H1 (cell line): ENCODE data around the gene FOXN3. TPM values are rescaled to one million over a fixed set of nuclear protein-coding genes. Genes with fewer than 3 reads are reported as not detected.

Experiments
- CTCF ChIA-PET: fragments of 300-600 bp; sonication (Branson Sonifier 250); formaldehyde crosslinking; loops from one replicate; lab custom pipeline; 2021; ENCODE audit not compliant: partially characterized antibody; lab: Charles Lee
- POLR2A ChIA-PET: fragments of 300-600 bp; sonication (Branson Sonifier 250); formaldehyde crosslinking; loops from one replicate; lab custom pipeline; 2021; ENCODE audit warnings: inconsistent platforms; ENCODE audit not compliant: partially characterized antibody; lab: Charles Lee
- DNase-seq, 2 experiments: peaks; one replicate each; pipeline versions ENCODE4 v3.0.0 to v3.0.0-alpha.2; 2010 to 2022; ENCODE audit warnings: low spot score in 2 of 2, low read depth in 1 of 2, mixed read lengths in 1 of 2
- FAIRE-seq: peaks from 2 replicates; lab custom pipeline; 2011; peaks lifted over from hg19 to GRCh38; lab: Jason Lieb, UNC
- H2AFZ ChIP-seq: 2 replicates; pipeline ENCODE4 v1.8.1; 2012; ENCODE audit warnings: low read length, inconsistent platforms
- H2AK5ac ChIP-seq: 2 replicates; pipeline ENCODE4 v1.6.1; 2013; ENCODE audit warnings: low read depth, low read length
- H2BK120ac ChIP-seq: replicated peaks from 2 replicates; pipeline ENCODE3; 2013; ENCODE audit warnings: low read depth, low read length, inconsistent platforms
- H2BK12ac ChIP-seq: 2 replicates; pipeline ENCODE4 v1.6.1; 2013; ENCODE audit warnings: low read depth, low read length
- H2BK15ac ChIP-seq: 2 replicates; pipeline ENCODE4 v1.6.1; 2013; ENCODE audit warnings: low read length
- H2BK20ac ChIP-seq: 2 replicates; pipeline ENCODE4 v1.6.1; 2013; ENCODE audit warnings: low read length
- H2BK5ac ChIP-seq: 2 replicates; pipeline ENCODE4 v1.6.1; 2013; ENCODE audit warnings: low read depth, low read length
- H3K14ac ChIP-seq: 2 replicates; pipeline ENCODE4 v1.6.1; 2013; ENCODE audit warnings: inconsistent platforms; ENCODE audit not compliant: insufficient read length
- H3K18ac ChIP-seq: 2 replicates; pipeline ENCODE4 v1.6.1; 2013; ENCODE audit warnings: low read length; ENCODE audit errors: extremely low read depth
- H3K23ac ChIP-seq: 2 replicates; pipeline ENCODE4 v1.6.1; 2013; ENCODE audit warnings: inconsistent platforms; ENCODE audit not compliant: insufficient read length
- H3K23me2 ChIP-seq: 2 replicates; pipeline ENCODE4 v1.6.1; 2013; ENCODE audit warnings: low read depth, low read length
- H3K27ac ChIP-seq: 2 replicates; pipeline ENCODE4 v1.6.1; 2011; ENCODE audit warnings: low read depth, low read length, inconsistent platforms
- H3K27me3 ChIP-seq, 4 experiments: replicated peaks in 1 of 4; 1 replicate in 1 of 4; 2 replicates in 3 of 4; pipeline versions ENCODE4 v1.6.1 to v1.8.1; 2011 to 2013; ENCODE audit warnings: low read length in 3 of 4, mild to moderate bottlenecking in 3 of 4, inconsistent platforms in 2 of 4, mixed read lengths in 2 of 4, moderate library complexity in 1 of 4; ENCODE audit not compliant: control insufficient read depth in 3 of 4, insufficient read depth in 3 of 4; ENCODE audit errors: extremely low read depth in 1 of 4
- H3K36me3 ChIP-seq, 4 experiments: 2 replicates each; pipeline versions ENCODE4 v1.6.1 to v1.8.1; 2011 to 2013; ENCODE audit warnings: mild to moderate bottlenecking in 4 of 4, low read length in 3 of 4, moderate library complexity in 2 of 4, control low read depth in 1 of 4, inconsistent platforms in 1 of 4; ENCODE audit not compliant: insufficient read depth in 4 of 4, control insufficient read depth in 2 of 4
- H3K4ac ChIP-seq: replicated peaks from 2 replicates; pipeline ENCODE3; 2013; ENCODE audit warnings: low read length, low read depth, mixed read lengths, inconsistent platforms; ENCODE audit not compliant: insufficient read length
- H3K4me1 ChIP-seq, 4 experiments: replicated peaks in 1 of 4; 1 replicate in 1 of 4; 2 replicates in 3 of 4; pipeline versions ENCODE4 v1.6.1 to v1.8.1; 2011 to 2013; ENCODE audit warnings: low read length in 3 of 4, inconsistent platforms in 2 of 4, mixed read lengths in 1 of 4; ENCODE audit not compliant: insufficient read depth in 4 of 4, control insufficient read depth in 3 of 4
- H3K4me2 ChIP-seq, 2 experiments: 2 replicates each; pipeline versions ENCODE4 v1.6.1 to v1.8.1; 2011 to 2013; ENCODE audit warnings: low read depth in 2 of 2, low read length in 2 of 2, control low read depth in 1 of 2, inconsistent platforms in 1 of 2, mild to moderate bottlenecking in 1 of 2; ENCODE audit not compliant: insufficient read depth in 1 of 2
- H3K4me3 ChIP-seq, 4 experiments: fragments of 200-600, 300-600 bp in 1 of 4; sonication (generic), shearing (Covaris generic), sonication (Bioruptor Twin) in 1 of 4; 2 replicates each; pipeline versions ENCODE4 v1.5.1 to v1.8.1; 2011 to 2016; ENCODE audit warnings: low read length in 4 of 4, low read depth in 3 of 4, control low read depth in 2 of 4, inconsistent platforms in 2 of 4, mild to moderate bottlenecking in 2 of 4, mixed read lengths in 1 of 4, moderate library complexity in 1 of 4; ENCODE audit not compliant: insufficient read depth in 2 of 4; ENCODE audit errors: extremely low read depth in 1 of 4
- H3K56ac ChIP-seq: replicated peaks from 2 replicates; pipeline ENCODE3; 2013; ENCODE audit warnings: low read depth, mild to moderate bottlenecking, mixed read lengths, low read length, inconsistent platforms; ENCODE audit not compliant: insufficient read length
- H3K79me1 ChIP-seq: 2 replicates; pipeline ENCODE4 v1.6.1; 2013; ENCODE audit warnings: low read depth, low read length, control low read depth
- H3K79me2 ChIP-seq, 2 experiments: 2 replicates each; pipeline versions ENCODE4 v1.6.1 to v1.8.1; 2012 to 2013; ENCODE audit warnings: low read length in 2 of 2, mild to moderate bottlenecking in 2 of 2, inconsistent platforms in 1 of 2; ENCODE audit not compliant: insufficient read depth in 2 of 2, control insufficient read depth in 1 of 2
- H3K9ac ChIP-seq, 4 experiments: replicated peaks in 1 of 4; 1 replicate in 1 of 4; 2 replicates in 3 of 4; pipeline versions ENCODE4 v1.6.1 to v1.8.1; 2011 to 2013; ENCODE audit warnings: low read depth in 3 of 4, low read length in 3 of 4, control low read depth in 2 of 4, mild to moderate bottlenecking in 2 of 4, moderate library complexity in 2 of 4, inconsistent platforms in 1 of 4; ENCODE audit errors: extremely low read depth in 1 of 4
- H3K9me3 ChIP-seq, 2 experiments: 2 replicates each; pipeline versions ENCODE4 v1.6.1 to v1.8.1; 2012 to 2013; ENCODE audit warnings: mild to moderate bottlenecking in 2 of 2, moderate library complexity in 2 of 2, control low read depth in 1 of 2, inconsistent platforms in 1 of 2, low read depth in 1 of 2, low read length in 1 of 2, mixed read lengths in 1 of 2; ENCODE audit not compliant: insufficient read depth in 2 of 2
- H4K20me1 ChIP-seq, 2 experiments: replicated peaks in 1 of 2; 2 replicates each; pipeline versions ENCODE3 to v1.8.1; 2011 to 2013; ENCODE audit warnings: inconsistent platforms in 2 of 2, low read length in 2 of 2, mild to moderate bottlenecking in 1 of 2; ENCODE audit not compliant: insufficient read depth in 2 of 2, control insufficient read depth in 1 of 2
- H4K5ac ChIP-seq: 2 replicates; pipeline ENCODE4 v1.6.1; 2013; ENCODE audit warnings: low read length, low read depth, mixed read lengths, inconsistent platforms; ENCODE audit not compliant: insufficient read length
- H4K8ac ChIP-seq: 2 replicates; pipeline ENCODE4 v1.8.0; 2013; ENCODE audit warnings: mild to moderate bottlenecking, moderate library complexity, low read length, inconsistent platforms; ENCODE audit not compliant: insufficient read depth; ENCODE audit errors: extremely low read depth
- H4K91ac ChIP-seq: replicated peaks from 2 replicates; pipeline ENCODE3; 2013; ENCODE audit warnings: low read length, mixed read lengths, inconsistent platforms; ENCODE audit not compliant: insufficient read length
- HDAC6 ChIP-seq: IDR thresholded peaks from one replicate; pipeline ENCODE4 v1.7.1; 2012; ENCODE audit warnings: low read depth, mild to moderate bottlenecking, inconsistent platforms, low read length, moderate library complexity
- POLR2AphosphoS5 ChIP-seq: IDR thresholded peaks from 2 replicates; pipeline ENCODE4 v1.6.1; 2011; ENCODE audit warnings: low read depth, low read length
- POU5F1 ChIP-seq: IDR thresholded peaks from 2 replicates; pipeline ENCODE4 v1.6.1; 2011; ENCODE audit warnings: low read depth, mild to moderate bottlenecking, low read length, moderate library complexity
- TCF12 ChIP-seq: IDR thresholded peaks from 2 replicates; pipeline ENCODE4 v1.6.1; 2011; ENCODE audit warnings: low read depth, mild to moderate bottlenecking, low read length
- WGBS, 2 experiments: shearing (Covaris generic) in 1 of 2; methylation state at CpG; one replicate each; pipeline versions ENCODE4 v1.1.6 to v1.1.7; 2013 to 2015; ENCODE audit warnings: low lambda C conversion rate in 2 of 2, mixed read lengths in 2 of 2, inconsistent platforms in 1 of 2, low coverage in 1 of 2, missing lambda C conversion rate in 1 of 2; ENCODE audit not compliant: insufficient replicate concordance in 2 of 2, insufficient coverage in 1 of 2, insufficient read length in 1 of 2; ENCODE audit errors: extremely low coverage in 1 of 2, missing lambda C conversion rate in 1 of 2; 5-methylcytosine and 5-hydroxymethylcytosine counted together
- polyA plus RNA-seq, 7 experiments: library from polyadenylated mRNA; depleted of rRNA in 3 of 7; stranded (reverse) in 5 of 7; unstranded in 2 of 7; fragments of >200 nt in 5 of 7; fragments of 200-250 nt in 2 of 7; gene quantifications; 1 replicate in 5 of 7; 2 replicates in 1 of 7; 4 replicates in 1 of 7; pipeline versions ENCODE4 v1.2.1 to v1.2.3, GENCODE V29; 2011 to 2013; ENCODE audit warnings: missing spikeins in 2 of 7, mixed read lengths in 2 of 7
- total RNA-seq: library from RNA; stranded (reverse); fragmentation: NEBNext Ultra II Directional; extraction: Animal tissue kit (Norgen Biotek cat#: 25700); gene quantifications from 2 replicates; pipeline ENCODE4 v1.2.1, GENCODE V29; 2021

The FOXN3 gene
- total and polyA plus RNA-seq, 2 of the 8 experiments (the other 6 are each of a cell fraction or from before 2014, with no cell fraction given) = 52.6 to 178 TPM

DNA sequence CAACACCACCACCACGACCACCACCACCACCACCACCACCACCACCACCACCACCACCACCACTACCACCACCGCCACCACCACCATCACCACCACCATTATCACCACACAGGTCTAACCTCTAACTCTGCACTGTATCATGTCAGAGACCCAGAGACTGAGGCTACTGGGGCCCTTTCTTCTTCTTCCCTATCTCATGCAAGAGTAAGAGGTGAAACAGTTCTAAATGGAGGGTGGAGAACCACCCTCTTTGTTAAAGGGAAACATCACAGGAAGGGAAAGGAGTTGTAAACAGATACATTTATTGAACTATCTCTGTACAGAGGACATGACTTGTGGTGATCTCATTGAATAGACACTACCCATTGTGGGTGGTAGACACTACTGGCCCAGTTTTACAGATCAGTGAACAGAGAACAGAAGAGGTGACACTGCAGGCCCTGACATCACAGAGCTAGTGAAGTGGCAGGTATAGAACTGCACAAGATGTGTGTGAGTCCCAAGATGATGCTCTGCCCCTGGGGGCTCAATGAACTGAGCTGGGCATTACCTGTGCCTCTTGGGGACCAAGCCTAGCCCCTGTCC is 91.6 kb downstream of the FOXN3 start:
- H3K9ac ChIP-seq = no peak overlapping the region
- no peak overlapping the region for H2BK20ac ChIP-seq
- H3K23me2 ChIP-seq = peaks cover 2% of the 10 kb centered on the region; the same call in 1 of the 2 replicates
- H4K5ac ChIP-seq = no peak overlapping the region
- no peaks in the 10 kb centered on the region; a peak in 1 of 7 replicates for H3K4me1 ChIP-seq
- DNase-seq (no peak), FAIRE-seq (no peak)
- H4K8ac ChIP-seq = no peak overlapping the region
- H2BK120ac ChIP-seq = no peak overlapping the region
- peaks cover 3 to 4% of the 10 kb centered on the region in 2 experiments; a peak in 3 of 4 replicates for H3K9me3 ChIP-seq
- H3K56ac ChIP-seq = no peak overlapping the region
- no peak overlapping the region for H3K23ac ChIP-seq
- H3K14ac ChIP-seq = no peak overlapping the region
- H2BK12ac ChIP-seq = no peak overlapping the region
- H2BK5ac ChIP-seq = no peak overlapping the region; the same call in 1 of the 2 replicates
- ChIA-PET CTCF (interaction anchor here (0.7 to 1.2 kb wide), 4 partner anchors 9 to 286 kb away, joined by 3 read pairs; no protein-coding TSS in a partner anchor), POLR2A (interaction anchor here (1.2 kb wide), 1 partner anchor 8 kb away, joined by 5 read pairs; no protein-coding TSS in a partner anchor)
- H3K18ac ChIP-seq = no peak overlapping the region
- H3K4me2 ChIP-seq = no peak overlapping the region
- H3K4ac ChIP-seq = no peak overlapping the region
- 88% methylated on average over 1 of the region's 2 CpGs; no CpG with 5 or more reads in 1 of the 2 experiments for WGBS, 2 experiments
- TF ChIP-seq POLR2AphosphoS5 = no peak
- TF ChIP-seq TCF12 = no peak
- no peak for TF ChIP-seq HDAC6
- TF ChIP-seq POU5F1 = no peak
- no peak overlapping the region for H3K27ac ChIP-seq
- H2AK5ac ChIP-seq = no peak overlapping the region
- H4K91ac ChIP-seq = no peak overlapping the region
- H3K4me3 ChIP-seq = no peak overlapping the region
- peaks cover 2 to 5% of the 10 kb centered on the region in 2 experiments for H4K20me1 ChIP-seq
- no peak overlapping the region for H2BK15ac ChIP-seq
- H3K79me1 ChIP-seq = peaks cover 12% of the 10 kb centered on the region
- peaks cover 0 to 31% (median 10%) of the 10 kb centered on the region in 4 experiments; a peak in 7 of 8 replicates for H3K36me3 ChIP-seq
- no peak overlapping the region for H2AFZ ChIP-seq
- H3K79me2 ChIP-seq = peaks cover 7 to 87% of the 10 kb centered on the region in 2 experiments; a peak in 3 of 4 replicates
- H3K27me3 ChIP-seq = no peaks in the 10 kb centered on the region
